MM.1S (cell line): ENCODE data around the gene PREX1.

ENCODE experiments used
- CTCF ChIP-seq: fragments of 300-600 bp; sonication (generic); IDR thresholded peaks from 2 replicates; pipeline ENCODE4 v1.5.1; 2016; ENCODE audit warnings: antibody characterized with exemption, low read length, mixed read lengths
- EZH2 ChIP-seq: fragments of 300-600 bp; sonication (generic); optimal IDR thresholded peaks from 2 replicates; pipeline ENCODE3; 2017; ENCODE audit warnings: low read depth, mild to moderate bottlenecking, antibody characterized with exemption, low read length, mixed read lengths
- EZH2phosphoT487 ChIP-seq: fragments of 300-600 bp; sonication (generic); IDR thresholded peaks from 2 replicates; pipeline ENCODE4 v1.6.1; 2018; ENCODE audit warnings: antibody characterized with exemption, low read length

GRCh38 chr20:48681201-48681872 lies 146.5 kb downstream of the PREX1 start:
- TF ChIP-seq CTCF (no peak), EZH2 (no peak), EZH2phosphoT487 (no peak)
